ENCODE results near the gene RTP4.
"Not testable (repeated sequence)": the region's sequence is repeated elsewhere in the genome, so short reads cannot be mapped to it uniquely, and the experiment has no call there.

RTP4 gene

DNA sequence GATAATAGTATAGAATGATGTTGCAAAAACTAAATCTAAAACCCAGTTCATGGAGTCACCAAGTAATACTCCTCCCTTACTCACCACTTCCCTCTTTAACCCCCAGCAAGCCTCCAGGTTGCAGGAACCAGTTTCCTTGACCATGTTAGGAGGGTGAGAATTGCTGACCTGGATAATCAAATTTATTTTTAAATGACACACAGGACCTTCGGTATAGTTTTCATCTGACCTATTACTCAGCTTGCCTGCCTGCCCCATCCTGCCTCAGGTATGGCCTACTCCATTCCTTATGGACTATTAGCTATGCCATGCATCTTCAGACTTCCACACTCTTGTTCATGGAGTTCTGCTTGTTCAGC is 883 bp downstream of the RTP4 start:
- DNase-seq (ENCODE audit: low read depth in 2 of 2): no peak

DNA sequence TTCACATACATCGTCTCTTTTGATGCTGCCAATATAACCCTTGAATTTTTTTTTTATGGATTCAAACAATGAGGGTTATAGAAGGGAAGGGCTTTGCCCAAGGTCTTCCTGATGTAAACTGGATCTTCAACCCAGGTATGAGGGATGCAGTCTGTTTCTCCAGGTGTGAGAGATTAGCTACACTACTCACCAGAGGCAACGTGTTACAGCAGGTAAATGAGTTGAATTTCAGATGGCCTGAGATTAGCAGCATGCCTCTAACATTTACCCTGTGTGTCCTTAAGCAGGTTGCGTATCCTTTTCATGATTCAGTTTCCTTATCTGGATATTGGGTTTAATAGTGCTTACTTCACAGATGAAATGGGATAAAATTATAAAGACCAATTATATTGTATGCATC is 1.9 kb downstream of the RTP4 start:
- DNase-seq (ENCODE audit: low read depth in 2 of 2): no peak

DNA sequence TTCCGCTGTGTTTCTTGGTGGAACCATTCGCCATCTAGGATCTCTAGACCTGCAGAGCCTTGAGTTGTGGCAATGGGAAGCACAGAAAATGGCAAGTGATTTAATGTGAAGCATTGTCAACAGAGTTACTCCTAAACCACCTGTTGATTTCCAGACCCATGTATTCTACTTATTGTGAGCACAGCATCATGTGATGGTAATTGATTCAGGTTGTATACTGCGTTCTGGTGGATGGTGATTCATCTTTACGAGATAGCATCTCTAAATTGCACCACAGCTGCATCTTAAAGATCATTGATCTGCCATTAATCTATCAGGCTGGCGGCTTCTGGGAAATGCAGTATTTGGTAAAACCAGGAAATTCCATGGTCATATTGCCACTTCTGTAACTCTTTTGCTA is 7.4 kb downstream of the RTP4 start:
- DNase-seq (ENCODE audit: low read depth in 2 of 2): no peak

DNA sequence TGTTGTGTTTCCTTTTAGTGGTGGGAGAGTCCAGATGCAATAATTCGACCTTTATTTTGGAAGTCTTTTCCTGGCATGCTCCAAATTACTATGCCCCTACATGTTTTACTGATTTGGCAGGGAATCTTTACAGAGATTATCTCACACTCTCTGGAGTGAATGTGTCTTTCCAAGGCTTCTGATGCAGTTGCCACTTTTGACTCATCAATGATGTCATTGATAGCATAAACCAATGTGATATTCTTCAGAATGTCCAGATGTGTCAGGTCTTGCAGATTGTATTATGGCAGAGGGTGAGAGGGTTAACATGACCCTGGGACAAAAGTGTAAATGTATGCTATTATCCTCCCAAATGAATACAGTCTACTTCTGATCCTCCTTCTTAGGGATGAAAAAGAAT is 9.7 kb downstream of the RTP4 start:
- DNase-seq (ENCODE audit: low read depth in 2 of 2): no peak

DNA sequence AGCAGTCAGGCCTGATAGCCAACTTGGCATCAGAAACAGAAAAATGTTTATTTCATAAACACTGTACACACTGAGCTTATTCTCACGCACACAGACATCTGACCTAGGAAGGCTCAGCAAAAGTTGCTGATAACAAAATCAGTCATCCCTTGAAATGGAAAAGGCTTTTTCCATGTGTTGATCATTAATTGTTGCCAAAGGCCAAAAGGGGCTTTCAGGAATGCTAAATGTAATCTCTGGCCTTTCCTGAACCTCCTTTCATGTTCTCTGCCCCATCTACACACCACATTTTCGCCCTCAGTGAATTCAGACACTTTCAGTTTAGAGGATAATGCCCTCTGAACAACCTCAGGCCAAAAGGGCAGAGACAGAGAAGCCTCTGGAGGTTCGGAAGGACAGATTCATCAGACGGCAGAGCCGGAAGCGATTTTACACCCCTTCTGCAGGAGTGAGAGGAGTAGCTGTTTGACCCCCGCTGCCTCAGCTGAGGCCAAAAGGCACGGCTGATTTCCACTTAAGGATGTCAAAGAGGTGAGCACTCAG is 14.5 kb downstream of the RTP4 start:
- DNase-seq (ENCODE audit: low read depth in 2 of 2): no peak

DNA sequence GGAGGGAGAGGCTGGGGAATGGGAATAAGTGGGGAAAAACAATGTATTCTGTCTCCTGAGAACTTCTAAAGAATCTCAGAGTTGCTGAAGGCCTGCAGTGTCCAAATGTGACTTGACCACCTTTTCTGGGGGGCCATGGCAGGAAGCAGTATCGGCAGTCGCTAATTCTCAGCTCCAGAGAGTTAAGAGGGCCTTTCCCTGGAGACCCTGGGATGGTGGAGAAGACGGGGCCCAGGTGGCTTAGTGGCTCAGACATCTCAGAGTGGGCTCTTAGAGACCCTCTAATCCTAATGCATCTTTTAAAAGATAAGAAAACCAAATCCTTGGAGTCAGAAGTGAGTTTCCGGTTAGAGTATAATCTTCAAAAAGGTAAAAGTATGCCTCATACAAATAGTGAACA is 15.1 kb downstream of the RTP4 start:
- no peak for DNase-seq (ENCODE audit: low read depth in 2 of 2)

DNA sequence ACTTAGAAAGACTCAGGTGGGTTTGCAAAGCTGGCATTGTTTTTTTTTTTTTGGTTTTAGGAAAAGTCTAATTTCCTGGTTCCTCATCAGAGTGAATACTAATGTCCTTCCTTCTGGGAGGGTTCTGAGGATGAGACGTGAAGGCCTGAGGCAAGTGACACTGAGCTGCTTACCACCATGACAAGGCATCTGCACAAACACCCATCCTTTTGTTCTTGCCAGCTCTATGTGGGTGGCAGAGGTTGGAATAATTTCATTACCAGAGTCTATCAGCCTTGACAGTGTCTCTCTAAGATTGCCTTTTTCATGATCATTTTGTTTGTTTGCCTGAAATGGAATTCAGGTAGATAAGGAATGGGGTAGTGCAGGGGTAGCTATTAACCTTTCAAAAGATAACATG is 17.1 kb downstream of the RTP4 start:
- DNase-seq (ENCODE audit: low read depth in 2 of 2): no peak

DNA sequence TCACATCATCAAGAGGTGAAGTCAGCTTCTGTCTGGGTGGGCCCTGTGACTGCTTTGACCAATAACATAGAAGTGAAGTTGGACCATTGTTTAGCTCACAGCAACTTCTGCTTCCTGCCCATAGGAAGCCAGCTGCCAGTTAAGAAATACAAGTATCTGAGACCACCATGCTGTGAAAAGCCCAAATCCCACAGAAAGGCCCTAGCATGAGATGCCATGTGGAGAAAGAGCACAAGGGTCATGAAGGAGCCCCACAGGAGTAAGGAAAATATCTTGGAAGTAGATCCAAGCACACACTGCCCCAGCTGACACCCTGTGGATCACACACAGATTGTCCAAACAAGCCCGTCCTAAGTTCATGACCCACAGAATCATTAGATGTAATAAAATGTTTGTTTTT is 28.5 kb downstream of the RTP4 start:
- no peak for DNase-seq (ENCODE audit: low read depth in 2 of 2)

DNA sequence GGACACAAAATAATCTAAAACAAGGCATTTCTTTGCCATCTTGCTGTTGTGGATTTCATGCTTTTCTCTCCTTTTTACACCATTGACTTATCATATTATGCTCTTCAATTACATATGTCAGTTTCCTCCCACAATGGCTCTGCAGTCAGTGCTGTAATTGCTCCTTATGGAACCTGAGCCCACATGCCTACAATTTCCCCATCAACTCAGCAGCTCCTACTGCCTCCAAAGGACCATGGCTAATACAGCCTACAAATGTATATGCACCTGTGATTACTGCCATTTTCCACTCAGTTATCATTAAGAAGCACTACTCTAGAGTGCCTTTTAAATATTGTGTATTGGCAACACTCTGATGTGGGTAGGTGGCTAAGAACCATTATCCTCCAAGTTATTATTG is 30.8 kb downstream of the RTP4 start:
- DNase-seq (ENCODE audit: low read depth in 2 of 2): no peak

DNA sequence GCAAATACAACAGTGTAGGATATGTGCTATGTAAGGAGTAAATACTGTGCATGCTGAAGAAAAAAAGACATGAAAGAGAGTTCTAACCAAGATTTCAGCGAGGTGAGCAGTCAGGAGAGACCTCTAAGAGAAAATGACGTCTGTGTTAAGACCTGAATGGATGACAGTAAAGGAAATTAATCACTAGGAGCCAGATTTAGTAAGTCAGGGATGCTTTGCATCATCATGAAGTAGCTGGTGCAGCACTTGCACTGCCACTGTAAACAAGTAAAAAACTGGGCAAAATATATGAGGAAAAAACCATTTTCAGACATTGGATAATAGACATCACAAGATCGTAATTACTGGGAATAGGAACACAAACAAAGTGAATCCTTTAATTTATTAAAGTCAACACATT is 32.6 kb downstream of the RTP4 start:
- no peak for DNase-seq (ENCODE audit: low read depth in 2 of 2)

DNA sequence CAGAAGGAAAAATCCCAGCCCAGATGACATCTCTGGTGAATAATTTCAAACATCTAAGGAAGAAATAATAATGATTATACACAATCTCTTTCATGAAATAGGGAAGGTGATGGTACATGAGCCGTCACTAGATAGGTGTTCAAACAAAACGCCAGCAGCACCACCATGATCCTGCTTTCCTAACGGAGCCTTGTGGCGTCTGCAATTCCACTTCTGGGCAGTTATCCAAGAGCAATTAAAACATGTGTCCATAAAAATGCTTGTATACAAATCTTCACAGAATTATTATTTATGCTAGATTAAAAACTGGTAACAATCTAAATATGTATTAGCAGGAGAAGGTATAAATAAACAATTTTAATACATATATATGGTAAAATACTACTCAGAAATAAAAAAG is 33.7 kb downstream of the RTP4 start:
- DNase-seq (ENCODE audit: low read depth in 2 of 2): no peak

DNA sequence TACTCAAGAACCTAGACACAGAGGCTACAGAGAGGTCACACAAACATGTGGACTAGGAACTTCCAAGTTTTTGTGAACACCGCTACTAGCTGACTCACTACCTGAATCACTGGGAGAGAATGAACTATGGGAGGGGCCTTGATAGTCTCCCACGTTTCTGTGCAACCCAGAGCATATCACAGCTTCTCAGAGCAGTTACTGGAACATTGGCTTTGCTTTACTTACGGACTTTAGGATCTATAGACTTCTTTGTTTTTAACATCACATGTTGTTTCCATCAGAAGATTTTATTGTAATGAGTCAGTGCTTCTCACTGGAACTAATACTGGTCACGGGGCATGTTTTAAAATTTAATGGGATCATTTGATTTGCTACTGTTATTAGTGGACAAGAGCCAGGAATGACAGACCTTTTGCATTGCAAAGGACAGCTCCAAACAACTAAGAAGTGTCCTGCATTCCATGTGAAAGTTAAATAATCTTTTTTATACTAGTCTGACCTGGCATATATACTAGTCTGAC is 35.6 kb downstream of the RTP4 start:
- no peak for DNase-seq (ENCODE audit: low read depth in 2 of 2)

DNA sequence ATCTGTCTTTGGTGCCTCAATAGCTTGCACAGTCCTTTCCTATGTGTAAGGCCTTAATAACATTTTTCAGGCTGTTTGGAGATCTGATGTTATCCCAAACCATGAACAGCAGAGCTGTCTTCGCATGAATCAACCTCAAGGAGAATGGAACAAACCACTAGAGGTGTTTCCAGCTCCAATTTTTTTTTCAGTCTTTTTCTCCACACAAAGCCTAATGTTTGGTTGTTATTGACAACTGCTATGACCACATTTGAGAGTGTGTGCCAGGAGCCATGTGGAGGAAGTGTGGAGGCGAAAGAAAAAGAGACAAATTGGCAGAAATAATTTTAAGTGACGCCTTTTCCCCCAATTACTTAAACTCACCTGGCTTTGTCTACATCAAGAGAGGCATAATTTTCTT is 38.7 kb downstream of the RTP4 start:
- DNase-seq (ENCODE audit: low read depth in 2 of 2): no peak

DNA sequence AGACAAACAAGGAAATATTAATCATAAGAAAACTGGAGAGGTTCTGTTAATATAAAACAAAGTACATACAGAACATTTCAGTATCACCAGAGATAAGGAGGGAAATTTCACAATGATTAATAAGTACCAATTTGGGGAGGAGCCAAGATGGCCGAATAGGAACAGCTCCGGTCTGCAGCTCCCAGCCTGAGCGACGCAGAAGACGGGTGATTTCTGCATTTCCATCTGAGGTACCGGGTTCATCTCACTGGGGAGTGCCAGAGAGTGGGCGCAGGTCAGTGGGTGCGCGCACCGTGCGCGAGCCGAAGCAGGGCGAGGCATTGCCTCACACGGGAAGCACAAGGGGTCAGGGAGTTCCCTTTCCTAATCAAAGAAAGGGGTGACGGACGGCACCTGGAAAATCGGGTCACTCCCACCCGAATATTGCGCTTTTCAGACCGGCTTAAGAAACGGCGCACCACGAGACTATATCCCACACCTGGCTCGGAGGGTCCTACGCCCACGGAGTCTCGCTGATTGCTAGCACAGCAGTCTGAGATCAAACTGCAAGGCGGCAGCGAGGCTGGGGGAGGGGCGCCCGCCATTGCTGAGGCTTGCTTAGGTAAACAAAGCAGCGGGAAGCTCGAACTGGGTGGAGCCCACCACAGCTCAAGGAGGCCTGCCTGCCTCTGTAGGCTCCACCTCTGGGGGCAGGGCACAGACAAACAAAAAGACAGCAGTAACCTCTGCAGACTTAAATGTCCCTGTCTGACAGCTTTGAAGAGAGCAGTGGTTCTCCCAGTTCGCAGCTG is 44.0 kb downstream of the RTP4 start:
- DNase-seq (ENCODE audit: low read depth in 2 of 2): not testable (repeated sequence)
